ENCODE results near the gene SPACDR.

Gene SPACDR

GRCh38 chr7:100484673-100485045, 20.6 kb upstream of the SPACDR start:
- DNase-seq (ENCODE audit: low read depth), result no peak

GRCh38 chr7:100483722-100484672, 19.9 kb upstream of the SPACDR start, which contains the start of gene NYAP1:
Gene NYAP1, plus strand, starts transcription at chr7:100483927. Its CDS starts 1,385 bp downstream, at chr7:100485312.
- DNase-seq (ENCODE audit: low read depth), result peak; percentile 53

- peak; percentile 38 for DNase-seq (ENCODE audit: low read depth)
These were observed 19.1 kb upstream of the SPACDR start for GRCh38 chr7:100483090-100483721.

GRCh38 chr7:100482728-100483089, 18.6 kb upstream of the SPACDR start:
- no peak for DNase-seq (ENCODE audit: low read depth)

- no peak for DNase-seq (ENCODE audit: low read depth)
These were observed 17.4 kb upstream of the SPACDR start for GRCh38 chr7:100481466-100481865.

- DNase-seq (ENCODE audit: low read depth), result peak; percentile 96
These were observed 15.0 kb upstream of the SPACDR start, which contains the start of gene TSC22D4 for GRCh38 chr7:100478958-100479660. Gene TSC22D4, minus strand, starts transcription at chr7:100479214. Its CDS starts 1,176 bp downstream, at chr7:100478038.

GRCh38 chr7:100477871-100478267, 13.8 kb upstream of the SPACDR start:
- DNase-seq (ENCODE audit: low read depth), result no peak

- no peak for DNase-seq (ENCODE audit: low read depth)
These were observed 13.1 kb upstream of the SPACDR start for GRCh38 chr7:100476903-100477870.

GRCh38 chr7:100476101-100476780, 12.2 kb upstream of the SPACDR start:
- DNase-seq (ENCODE audit: low read depth), result no peak

GRCh38 chr7:100475549-100475948, 11.5 kb upstream of the SPACDR start:
- DNase-seq (ENCODE audit: low read depth), result no peak

- peak; percentile 52 for DNase-seq (ENCODE audit: low read depth)
These were observed 8.9 kb upstream of the SPACDR start for GRCh38 chr7:100472854-100473499.

- no peak for DNase-seq (ENCODE audit: low read depth)
These were observed 8.2 kb upstream of the SPACDR start for GRCh38 chr7:100472121-100472851.

GRCh38 chr7:100471021-100471420, 7.0 kb upstream of the SPACDR start:
- no peak for DNase-seq (ENCODE audit: low read depth)

GRCh38 chr7:100469227-100470044, 5.4 kb upstream of the SPACDR start:
- DNase-seq (ENCODE audit: low read depth), result peak; percentile 52

GRCh38 chr7:100467638-100468373, 3.7 kb upstream of the SPACDR start:
- no peak for DNase-seq (ENCODE audit: low read depth)

GRCh38 chr7:100466653-100467605, 2.9 kb upstream of the SPACDR start:
- DNase-seq (ENCODE audit: low read depth), result no peak

Measured in amniotic epithelial cell (primary cell).